ENCODE data around the gene SFSWAP.

Gene SFSWAP

GRCh38 chr12:131831635-131832041 lies 120.7 kb downstream of the SFSWAP start:
- DNase-seq (ENCODE audit: low read depth in 2 of 3, low spot score in 1 of 3) = no peak

- no peak for DNase-seq (ENCODE audit: low read depth in 2 of 3, low spot score in 1 of 3)
Observed at GRCh38 chr12:131832321-131833231, 121.7 kb downstream of the SFSWAP start.

- no peak for DNase-seq (ENCODE audit: low read depth in 2 of 3, low spot score in 1 of 3)
Observed at GRCh38 chr12:131833288-131833895, 122.5 kb downstream of the SFSWAP start.

GRCh38 chr12:131833896-131834641 lies 123.2 kb downstream of the SFSWAP start:
- no peak for DNase-seq (ENCODE audit: low read depth in 2 of 3, low spot score in 1 of 3)

GRCh38 chr12:131834798-131835615 lies 124.1 kb downstream of the SFSWAP start:
- no peak for DNase-seq (ENCODE audit: low read depth in 2 of 3, low spot score in 1 of 3)

- DNase-seq (ENCODE audit: low read depth in 2 of 3, low spot score in 1 of 3) = no peak
Observed at GRCh38 chr12:131835616-131836171, 124.8 kb downstream of the SFSWAP start.

- no peak for DNase-seq (ENCODE audit: low read depth in 2 of 3, low spot score in 1 of 3)
Observed at GRCh38 chr12:131836193-131836592, 125.3 kb downstream of the SFSWAP start.

- no peak for DNase-seq (ENCODE audit: low read depth in 2 of 3, low spot score in 1 of 3)
Observed at GRCh38 chr12:131836714-131837397, 126.0 kb downstream of the SFSWAP start.

GRCh38 chr12:131840643-131841416 lies 129.9 kb downstream of the SFSWAP start:
- no peak for DNase-seq (ENCODE audit: low read depth in 2 of 3, low spot score in 1 of 3)

GRCh38 chr12:131841547-131841946 lies 130.7 kb downstream of the SFSWAP start:
- no peak for DNase-seq (ENCODE audit: low read depth in 2 of 3, low spot score in 1 of 3)

GRCh38 chr12:131842169-131842568 lies 131.3 kb downstream of the SFSWAP start:
- no peak for DNase-seq (ENCODE audit: low read depth in 2 of 3, low spot score in 1 of 3)

GRCh38 chr12:131843527-131843926 lies 132.6 kb downstream of the SFSWAP start:
- no peak for DNase-seq (ENCODE audit: low read depth in 2 of 3, low spot score in 1 of 3)

- no peak for DNase-seq (ENCODE audit: low read depth in 2 of 3, low spot score in 1 of 3)
Observed at GRCh38 chr12:131844140-131844539, 133.2 kb downstream of the SFSWAP start.

- DNase-seq (ENCODE audit: low read depth in 2 of 3, low spot score in 1 of 3) = no peak
Observed at GRCh38 chr12:131844656-131845055, 133.8 kb downstream of the SFSWAP start.

- DNase-seq (ENCODE audit: low read depth in 2 of 3, low spot score in 1 of 3) = no peak
Observed at GRCh38 chr12:131845121-131845520, 134.2 kb downstream of the SFSWAP start.

- no peak for DNase-seq (ENCODE audit: low read depth in 2 of 3, low spot score in 1 of 3)
Observed at GRCh38 chr12:131847456-131847855, 136.6 kb downstream of the SFSWAP start.

GRCh38 chr12:131848753-131849152 lies 137.9 kb downstream of the SFSWAP start:
- no peak for DNase-seq (ENCODE audit: low read depth in 2 of 3, low spot score in 1 of 3)
